DMS114 treated with DMSO at 0.1 percent for 48 hours (cell line): ENCODE measurements around the gene CST3.
"Not testable (repeated sequence)": the region's sequence is repeated elsewhere in the genome, so short reads cannot be mapped to it uniquely, and the experiment has no call there.

Source experiments
- DNase-seq: peaks from one replicate; lab custom pipeline; 2025; ENCODE audit not compliant: unreplicated experiment; lab: John Stamatoyannopoulos, UW

The CST3 gene

GRCh38 chr20:23644164-23644563, 6.4 kb upstream of the CST3 start:
- no peak for DNase-seq

GRCh38 chr20:23643659-23644058, 5.9 kb upstream of the CST3 start:
- DNase-seq, result no peak

- DNase-seq, result no peak
These were observed 4.4 kb upstream of the CST3 start for GRCh38 chr20:23641936-23642751.

GRCh38 chr20:23640671-23641667, 3.2 kb upstream of the CST3 start:
- DNase-seq, result no peak

- no peak for DNase-seq
These were observed 2.4 kb upstream of the CST3 start for GRCh38 chr20:23640018-23640601.

- no peak for DNase-seq
These were observed 1.8 kb upstream of the CST3 start for GRCh38 chr20:23639490-23639958.

- no peak for DNase-seq
These were observed 554 bp upstream of the CST3 start for GRCh38 chr20:23638309-23638708.

- DNase-seq, result no peak
These were observed 860 bp downstream of the CST3 start for GRCh38 chr20:23636908-23637281.

GRCh38 chr20:23636182-23636907, 1.4 kb downstream of the CST3 start:
- DNase-seq, result no peak

- DNase-seq, result not testable (repeated sequence)
These were observed 2.0 kb downstream of the CST3 start for GRCh38 chr20:23635768-23636090.

- DNase-seq, result no peak
These were observed 2.6 kb downstream of the CST3 start for GRCh38 chr20:23634985-23635767.

GRCh38 chr20:23634044-23634801, 3.5 kb downstream of the CST3 start:
- DNase-seq, result no peak

- DNase-seq, result no peak
These were observed 4.8 kb downstream of the CST3 start for GRCh38 chr20:23632711-23633573.

GRCh38 chr20:23631981-23632710, 5.6 kb downstream of the CST3 start:
- no peak for DNase-seq

- no peak for DNase-seq
These were observed 6.4 kb downstream of the CST3 start for GRCh38 chr20:23631226-23631822.

- DNase-seq, result no peak
These were observed 7.3 kb downstream of the CST3 start for GRCh38 chr20:23630392-23630849.
